ENCODE results near the gene GJA1. TPM values are rescaled to one million over a fixed set of nuclear protein-coding genes. Genes with fewer than 3 reads are reported as not detected.

The GJA1 gene
- total RNA-seq, 6 experiments from 2014 or later: 0.64 to 7.5 (median 2.0) TPM

DNA sequence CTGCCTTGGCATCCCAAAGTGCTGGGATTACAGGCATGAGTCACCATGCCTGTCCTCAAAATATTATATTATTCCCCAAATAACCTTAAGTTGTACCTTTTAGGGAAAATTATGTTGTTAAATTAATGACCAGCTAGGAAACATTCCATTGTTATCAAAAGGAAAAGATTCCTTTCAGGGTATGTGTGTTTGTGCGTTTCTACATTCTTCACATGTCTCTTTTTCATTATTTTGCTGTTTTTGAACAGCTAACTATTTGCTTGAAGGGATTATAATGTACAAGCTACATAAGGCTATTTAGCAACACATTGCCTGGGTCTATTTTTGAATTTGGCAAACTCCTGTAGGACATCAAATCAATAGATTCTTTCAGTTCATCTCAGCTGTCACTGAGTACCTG is 57.1 kb downstream of the GJA1 start:
- Histone ChIP-seq H3K9me3 (no peaks in the 10 kb centered on the region), H3K27me3 (no peaks in the 10 kb centered on the region), H3K27ac (no peak overlapping the region), H3K36me3 (no peaks in the 10 kb centered on the region), H3K4me1 (no peaks in the 10 kb centered on the region), H3K4me3 (no peak overlapping the region)
- TF ChIP-seq POLR2A (IDR thresholded peaks at IDR 0.05): no peak
- no peak for TF ChIP-seq CTCF (IDR thresholded peaks at IDR 0.05)
- 26% methylated on average over 1 of the region's 1 CpG for WGBS (ENCODE audit: insufficient coverage, low coverage, low lambda C conversion rate, missing lambda C conversion rate)
- intact Hi-C loops (cut with DNase I): loop anchor here in 1 of 2 donors (5.0 kb wide), 1 partner anchor 130 kb away; no protein-coding TSS in a partner anchor
- DNase-seq (no peak), ATAC-seq (no peak)

DNA sequence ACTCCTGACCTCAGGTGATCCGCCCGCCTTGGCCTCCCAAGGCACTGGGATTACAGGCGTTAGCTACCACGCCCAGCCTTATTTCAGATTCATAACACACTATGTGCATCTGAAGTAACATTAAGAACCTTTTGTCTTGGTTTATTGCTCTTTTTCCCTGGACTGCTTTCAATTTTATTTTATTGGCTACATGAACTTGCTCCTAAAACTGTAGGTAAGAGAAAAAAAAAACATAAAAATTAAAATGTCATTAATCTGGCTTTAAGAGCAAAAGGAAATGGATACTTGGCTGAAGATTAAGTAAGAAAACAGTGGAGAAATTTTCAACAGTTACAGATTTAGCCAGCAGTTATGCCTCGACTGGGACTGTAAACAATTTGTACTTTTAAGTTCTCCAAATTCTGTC is 62.5 kb downstream of the GJA1 start:
- no peaks in the 10 kb centered on the region for H3K9me3 ChIP-seq
- no peaks in the 10 kb centered on the region for H3K36me3 ChIP-seq
- H3K27ac ChIP-seq: no peak overlapping the region
- H3K27me3 ChIP-seq: no peaks in the 10 kb centered on the region
- H3K4me1 ChIP-seq: no peaks in the 10 kb centered on the region
- 51% methylated on average over 3 of the region's 5 CpGs for WGBS (ENCODE audit: insufficient coverage, low coverage, low lambda C conversion rate, missing lambda C conversion rate)
- intact Hi-C loops (cut with DNase I): no loop called here
- DNase-seq: no peak
- H3K4me3 ChIP-seq: no peak overlapping the region
- no peak for ATAC-seq
- TF ChIP-seq POLR2A (IDR thresholded peaks at IDR 0.05) (no peak), CTCF (IDR thresholded peaks at IDR 0.05) (no peak)

GRCh38 chr6:121498481-121499276 is 63.2 kb downstream of the GJA1 start:
- H3K4me3 ChIP-seq: no peak overlapping the region
- H3K27me3 ChIP-seq: no peaks in the 10 kb centered on the region
- H3K36me3 ChIP-seq: no peaks in the 10 kb centered on the region
- 63% methylated on average over 8 of the region's 12 CpGs for WGBS (ENCODE audit: insufficient coverage, low coverage, low lambda C conversion rate, missing lambda C conversion rate)
- DNase-seq (no peak), ATAC-seq (no peak)
- TF ChIP-seq POLR2A (IDR thresholded peaks at IDR 0.05) (no peak), CTCF (IDR thresholded peaks at IDR 0.05) (no peak)
- intact Hi-C loops (cut with DNase I): no loop called here
- no peak overlapping the region for H3K27ac ChIP-seq
- H3K4me1 ChIP-seq: no peaks in the 10 kb centered on the region
- H3K9me3 ChIP-seq: no peaks in the 10 kb centered on the region

Small RNA genes lying within 50 kb of the gene (small RNA-seq; reads per million reads assigned to genes)
- gene RNU4-35P: 0 reads per million in 2 experiments

Other genes with a start within 250 kb of the GJA1 start
- gene TBC1D32, start 101.2 kb upstream of the GJA1 start, total RNA-seq: 1 to 10 TPM in 5 of 6 experiments, under 1 TPM in 1; 0.65 to 2.3 (median 1.7) TPM

Measured in right lobe of liver (tissue), 6 donors.